Activated CD4-positive, alpha-beta T cell treated with anti-CD3 and anti-CD28 coated beads for 48 hours (primary cell): ENCODE results near the gene KRTAP1-1.
"Not testable (repeated sequence)": the region's sequence is repeated elsewhere in the genome, so short reads cannot be mapped to it uniquely, and the experiment has no call there.

Experiments
- DNase-seq: peaks from one replicate; pipeline ENCODE4 v3.0.0-alpha.2; 2020

The KRTAP1-1 gene

GRCh38 chr17:41009936-41010335 is 31.3 kb downstream of the KRTAP1-1 start:
- no peak for DNase-seq

DNA sequence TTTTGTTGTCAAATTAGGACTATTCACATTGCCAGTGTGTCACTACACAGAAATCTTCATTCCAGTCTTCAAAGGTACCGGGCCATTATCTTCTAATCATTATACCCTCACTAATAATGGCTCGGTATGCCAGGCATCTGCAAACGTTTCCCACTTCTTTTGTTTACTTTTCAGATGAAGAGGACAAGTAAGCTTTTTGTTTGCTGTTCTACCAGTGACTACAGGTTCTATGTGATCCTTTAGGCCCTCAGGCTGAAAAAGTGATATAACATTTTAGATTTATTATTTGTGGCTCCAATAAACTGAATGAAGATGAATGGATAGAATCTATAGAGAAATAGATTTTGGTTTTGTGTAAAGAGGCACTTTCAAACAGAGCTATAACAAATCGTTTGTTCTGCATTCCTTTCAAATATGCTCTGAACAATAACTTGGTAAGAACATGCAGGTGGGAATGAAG is 31.9 kb downstream of the KRTAP1-1 start:
- DNase-seq, result no peak

- no peak for DNase-seq
Measured at GRCh38 chr17:41008811-41009210, 32.4 kb downstream of the KRTAP1-1 start, which contains the start of gene KRTAP3-1. TSS of gene KRTAP3-1 (minus strand) at chr17:41009128. CDS start at chr17:41009074, 54 bp downstream.

DNA sequence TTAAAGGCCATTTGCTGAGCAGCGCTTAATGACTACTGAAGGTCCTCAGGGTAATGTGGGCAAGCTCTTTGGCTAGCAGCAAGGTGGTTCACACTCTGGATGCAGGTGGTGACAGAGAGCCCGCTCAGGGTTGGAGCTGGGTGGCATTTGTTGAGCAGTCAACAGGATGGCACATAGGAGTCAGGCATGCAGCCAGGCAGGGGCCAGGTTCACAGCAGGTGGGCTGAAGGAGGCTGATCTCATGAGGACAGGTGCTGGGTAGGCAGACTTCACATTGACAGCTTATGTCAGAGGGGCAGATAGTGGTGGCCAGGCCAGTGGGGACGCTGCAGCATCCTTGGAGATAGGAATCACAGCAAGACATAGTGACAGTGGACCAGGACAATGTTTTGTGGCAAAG is 36.9 kb downstream of the KRTAP1-1 start:
- no peak for DNase-seq

DNA sequence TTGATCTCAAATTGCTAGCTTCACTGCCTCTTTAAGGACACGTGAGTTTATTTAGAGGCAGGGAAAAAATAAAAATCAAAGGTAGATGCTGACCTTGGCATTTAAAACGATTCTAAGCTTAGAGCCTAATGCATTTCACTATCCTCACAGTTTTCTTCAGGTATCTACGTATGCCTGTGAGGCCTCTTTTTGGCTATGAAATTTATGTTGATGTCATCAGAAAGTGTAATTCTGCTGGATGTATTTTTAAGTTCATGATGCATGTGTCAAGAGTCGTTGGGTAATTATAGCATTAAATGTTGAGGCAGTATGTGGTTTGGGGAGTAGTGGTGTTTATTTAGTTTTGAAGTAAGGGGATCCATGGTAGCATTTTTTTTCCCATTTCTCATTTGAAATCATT is 37.3 kb downstream of the KRTAP1-1 start:
- DNase-seq, result no peak

- no peak for DNase-seq
Measured at GRCh38 chr17:41002814-41003213, 38.4 kb downstream of the KRTAP1-1 start.

DNA sequence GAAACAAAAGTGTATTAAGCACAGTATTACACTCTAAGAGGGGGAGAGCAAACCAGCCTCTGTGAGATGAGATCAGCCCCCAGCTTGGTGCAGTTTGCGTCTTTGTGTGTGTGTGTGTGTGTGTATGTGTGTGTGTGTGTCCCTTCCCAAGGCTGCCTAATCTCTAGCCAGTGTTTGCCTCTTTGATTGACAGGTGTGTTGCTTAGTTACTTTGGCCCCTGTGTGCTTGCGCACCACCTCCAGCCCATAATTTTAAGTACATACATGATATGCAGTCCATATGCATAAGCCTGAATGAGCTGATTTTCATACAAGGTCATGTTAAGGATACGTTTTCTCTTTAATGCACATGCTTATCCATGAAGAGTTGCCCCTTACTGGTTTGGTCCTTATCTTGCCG is 39.5 kb downstream of the KRTAP1-1 start:
- DNase-seq, result no peak

DNA sequence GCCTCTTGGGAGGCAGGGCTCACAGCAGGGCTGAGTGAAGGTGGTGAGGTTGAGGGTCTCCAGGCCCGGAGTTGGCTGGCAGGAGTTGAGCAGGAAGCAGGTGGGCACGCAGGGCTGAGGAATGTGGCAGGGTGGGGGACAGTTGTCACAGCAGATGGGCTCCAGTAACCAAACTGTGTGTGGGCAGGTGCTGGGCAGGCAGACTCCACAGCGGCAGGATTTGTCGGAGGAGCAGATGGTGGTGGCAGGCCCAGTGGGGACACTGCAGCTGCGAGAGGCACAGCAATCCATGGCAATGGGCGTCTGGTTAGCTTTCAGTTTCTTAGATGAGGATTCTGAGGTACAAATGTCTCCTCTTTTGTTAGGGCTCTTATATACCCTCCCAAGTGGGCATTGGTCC is 41.7 kb downstream of the KRTAP1-1 start, which contains the start of gene KRTAP3-2:
Gene KRTAP3-2, minus strand, starts transcription at position 344 of the 400 bp plus-strand sequence. Its CDS starts 53 bp downstream, at position 291.
- not testable (repeated sequence) for DNase-seq

DNA sequence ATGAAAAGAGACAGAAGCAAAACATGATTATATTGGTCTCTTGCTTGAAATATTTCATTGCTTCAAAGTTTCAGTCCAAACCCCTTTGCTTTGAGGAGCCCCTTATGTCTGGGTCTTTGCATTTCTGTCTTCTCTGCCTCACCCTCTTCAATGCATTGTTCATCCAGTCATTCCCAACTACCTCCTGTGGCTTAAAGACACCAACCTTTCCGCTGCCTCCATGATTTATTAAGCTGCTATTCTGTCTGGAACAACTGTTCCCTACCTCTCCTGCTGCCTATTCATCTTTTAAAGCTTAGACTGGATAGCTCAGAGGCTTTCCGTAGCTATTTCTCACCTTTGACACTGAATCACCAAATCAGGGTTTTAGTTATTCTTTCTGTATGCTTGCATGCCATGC is 43.9 kb downstream of the KRTAP1-1 start:
- no peak for DNase-seq

- no peak for DNase-seq
Measured at GRCh38 chr17:40996829-40997228, 44.4 kb downstream of the KRTAP1-1 start.

DNA sequence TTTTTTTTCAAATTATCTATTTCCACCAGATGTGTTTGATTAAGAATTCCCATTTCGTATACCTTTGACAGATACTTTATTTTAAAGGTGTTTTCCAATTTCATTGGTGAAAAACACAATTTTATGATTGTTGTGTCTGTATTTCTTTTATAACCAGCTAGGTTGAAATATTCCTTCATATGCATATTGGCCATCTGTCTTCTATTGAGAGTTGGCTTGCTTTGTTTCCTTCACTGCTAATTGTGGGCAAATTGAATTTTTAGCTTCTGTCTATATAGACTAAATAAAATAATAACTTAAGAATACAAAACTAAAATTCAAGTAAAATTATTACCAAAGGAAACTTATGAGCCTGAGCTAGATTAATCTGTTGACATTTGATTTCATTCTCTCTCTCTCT is 46.1 kb downstream of the KRTAP1-1 start:
- DNase-seq, result no peak

DNA sequence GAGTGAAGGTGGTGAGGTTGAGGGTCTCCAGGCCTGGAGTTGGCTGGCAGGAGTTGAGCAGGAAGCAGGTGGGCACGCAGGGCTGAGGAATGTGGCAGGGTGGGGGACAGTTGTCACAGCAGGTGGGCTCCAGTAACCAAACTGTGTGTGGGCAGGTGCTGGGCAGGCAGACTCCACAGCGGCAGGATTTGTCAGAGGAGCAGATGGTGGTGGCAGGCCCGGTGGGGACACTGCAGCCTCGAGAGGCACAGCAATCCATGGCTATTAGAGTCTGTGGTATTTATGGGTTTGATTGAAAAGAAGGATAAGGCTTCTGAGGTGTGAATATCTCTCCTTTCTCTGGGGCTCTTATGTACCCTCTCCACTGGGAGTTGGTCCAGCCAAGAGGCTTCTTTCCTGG is 47.4 kb downstream of the KRTAP1-1 start, which contains the start of gene KRTAP3-3:
Gene KRTAP3-3, minus strand, starts transcription at position 326 of the 400 bp plus-strand sequence. Its CDS starts 67 bp downstream, at position 259.
- no peak for DNase-seq

DNA sequence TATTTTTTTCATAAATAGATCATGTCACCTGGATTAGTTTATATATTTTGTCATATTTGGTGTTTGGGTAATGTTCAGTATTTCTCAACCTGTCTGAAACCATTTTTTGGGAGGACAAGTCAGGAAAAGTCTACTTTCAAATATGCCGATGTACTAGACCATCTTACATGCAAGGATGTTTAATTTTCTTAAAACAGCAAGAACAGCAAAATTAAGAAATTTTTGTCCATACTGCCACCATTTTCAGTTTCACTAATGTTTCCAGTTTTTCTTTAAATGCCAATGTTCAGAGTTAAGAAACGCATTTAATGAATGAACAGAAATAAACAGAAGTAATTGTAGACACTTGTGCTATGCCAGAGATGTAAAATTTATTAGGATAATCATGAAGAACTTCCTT is 48.2 kb downstream of the KRTAP1-1 start:
- DNase-seq, result no peak

DNA sequence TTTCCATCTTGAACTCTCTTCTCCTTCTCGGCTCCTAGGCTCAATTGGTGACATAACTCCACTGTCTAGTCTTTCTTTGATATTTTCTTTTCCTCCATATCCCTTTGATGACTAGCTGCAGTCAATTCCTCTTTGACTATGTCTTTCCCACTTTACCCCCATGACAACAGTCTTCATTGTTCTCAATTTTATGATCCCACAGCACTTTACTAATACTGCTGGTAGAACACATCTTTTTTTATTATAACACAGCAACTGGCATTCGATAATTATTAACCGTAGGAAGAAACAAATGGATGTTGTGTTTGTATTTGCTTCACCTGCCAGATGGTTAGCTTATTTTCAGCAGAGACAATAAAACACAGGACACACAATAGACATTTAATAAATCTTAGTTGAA is 48.6 kb downstream of the KRTAP1-1 start:
- DNase-seq, result no peak
